ENCODE data around the gene NUP210L. TPM values are rescaled to one million over a fixed set of nuclear protein-coding genes. Genes with fewer than 3 reads are reported as not detected.

Gene NUP210L
- total and polyA plus RNA-seq, 2 donors (not counting 3 experiments of a cell fraction or from before 2014, with no cell fraction given): 0.01 to 0.07 TPM

GRCh38 chr1:153945795-153946621, 208.9 kb downstream of the NUP210L start:
- peaks cover 2 to 34% of the 10 kb centered on the region in 2 experiments for H3K36me3 ChIP-seq (ENCODE audit: control insufficient read depth in 2 of 2, extremely low read depth in 1 of 2, insufficient read depth in 2 of 2, low read length in 2 of 2)
- H3K9me3 ChIP-seq (replicated peaks; ENCODE audit: control insufficient read depth, insufficient read depth, low read length): no peaks in the 10 kb centered on the region
- H3K4me3 ChIP-seq (replicated peaks in 1 of 3; ENCODE audit: insufficient read depth in 1 of 3, low read depth in 1 of 3, low read length in 3 of 3): peak overlapping the region; percentile 42 to 88 (median 73)
- peak; percentile 77 for DNase-seq (ENCODE audit: low read depth, low spot score)
- no peaks in the 10 kb centered on the region for H4K20me1 ChIP-seq (replicated peaks; ENCODE audit: control insufficient read depth, extremely low read depth, insufficient read depth, low read length)
- peak overlapping the region; percentile 5 for H2AFZ ChIP-seq (ENCODE audit: low read depth, low read length)
- peaks cover 16% of the 10 kb centered on the region for H3K79me2 ChIP-seq (ENCODE audit: control insufficient read depth, insufficient read depth, low read length)
- H3K9ac ChIP-seq (replicated peaks; ENCODE audit: extremely low read depth, insufficient read depth, low read length): peak overlapping the region; percentile 84
- no peaks in the 10 kb centered on the region for H3K27me3 ChIP-seq (ENCODE audit: control insufficient read depth in 2 of 2, insufficient read depth in 2 of 2, low read length in 2 of 2)
- BruUV-seq (replicated peaks): TSS peak; percentile 56
- FAIRE-seq: peak; percentile 82
- peaks cover 9% of the 10 kb centered on the region for H3K4me1 ChIP-seq (ENCODE audit: control insufficient read depth, extremely low read depth, insufficient read depth, low read length)
- CTCF ChIA-PET: interaction anchor here (0.7 to 5.3 kb wide), 23 partner anchors 8 to 162 kb away, joined by 3 to 65 read pairs (median 8); partner anchors contain the start of genes CREB3L4, CRTC2, GATAD2B and JTB
- intact Hi-C loops (cut with micrococcal nuclease): loop anchor here (1.0 to 2.0 kb wide), 9 partner anchors 12 to 269 kb away; partner anchors contain the start of genes CRTC2, RAB13 and SLC39A1
- H3K9me1 ChIP-seq (replicated peaks; ENCODE audit: control insufficient read depth, extremely low read depth, insufficient read depth, low read length): no peaks in the 10 kb centered on the region
- POLR2A ChIA-PET: interaction anchor here (0.7 to 1.3 kb wide), 5 partner anchors 13 to 44 kb away, joined by 3 to 5 read pairs (median 4); partner anchors contain the start of genes GATAD2B and SLC39A1
- H3K27ac ChIP-seq (ENCODE audit: insufficient read depth, low read depth, low read length): peak overlapping the region; percentile 63
- no peak for TF ChIP-seq FOS (IDR thresholded peaks at IDR 0.05; ENCODE audit: borderline replicate concordance, insufficient read depth, low read length)
- TF ChIP-seq POLR2A (IDR thresholded peaks at IDR 0.05; ENCODE audit: low read depth, low read length): peak; percentile 69
- TF ChIP-seq CTCF (IDR thresholded peaks at IDR 0.05; ENCODE audit: extremely low read depth in 1 of 2, insufficient read depth in 1 of 2, low read depth in 1 of 2, low read length in 2 of 2): no peak
- TF ChIP-seq, protein P1, sequence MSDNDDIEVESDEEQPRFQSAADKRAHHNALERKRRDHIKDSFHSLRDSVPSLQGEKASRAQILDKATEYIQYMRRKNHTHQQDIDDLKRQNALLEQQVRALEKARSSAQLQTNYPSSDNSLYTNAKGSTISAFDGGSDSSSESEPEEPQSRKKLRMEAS (IDR thresholded peaks at IDR 0.05; ENCODE audit: insufficient read depth, insufficient read length): peak; percentile 26
- no peak for TF ChIP-seq GATA2 (IDR thresholded peaks at IDR 0.05; ENCODE audit: insufficient read depth, insufficient read length, low read depth, low read length)
- TF ChIP-seq MYC (IDR thresholded peaks at IDR 0.05; ENCODE audit: low read depth, low read length): peak; percentile 6
- no peak for TF ChIP-seq EZH2 (IDR thresholded peaks at IDR 0.05; ENCODE audit: borderline replicate concordance, low read depth, low read length, severe bottlenecking)
- TF ChIP-seq POLR2AphosphoS5 (IDR thresholded peaks at IDR 0.05; ENCODE audit: insufficient read depth, low read depth, low read length): peak; percentile 57
- no peak for TF ChIP-seq JUN (IDR thresholded peaks at IDR 0.05; ENCODE audit: borderline replicate concordance, insufficient read depth, insufficient read length, low read depth)
- peak overlapping the region; percentile 73 for H3K4me2 ChIP-seq (ENCODE audit: insufficient read depth, low read length)
- dilution Hi-C loops (cut with MboI; ENCODE audit: extremely low pct_ligation_motif_present, low sequenced_read_pairs): no loop called here

Measured in endothelial cell of umbilical vein (primary cell).